Measurements from ENCODE around the gene SLC38A1. TPM values are rescaled to one million over a fixed set of nuclear protein-coding genes. Genes with fewer than 3 reads are reported as not detected.

Gene SLC38A1
- total and polyA plus RNA-seq, 10 donors: 26.9 to 142 (median 92.6) TPM

DNA sequence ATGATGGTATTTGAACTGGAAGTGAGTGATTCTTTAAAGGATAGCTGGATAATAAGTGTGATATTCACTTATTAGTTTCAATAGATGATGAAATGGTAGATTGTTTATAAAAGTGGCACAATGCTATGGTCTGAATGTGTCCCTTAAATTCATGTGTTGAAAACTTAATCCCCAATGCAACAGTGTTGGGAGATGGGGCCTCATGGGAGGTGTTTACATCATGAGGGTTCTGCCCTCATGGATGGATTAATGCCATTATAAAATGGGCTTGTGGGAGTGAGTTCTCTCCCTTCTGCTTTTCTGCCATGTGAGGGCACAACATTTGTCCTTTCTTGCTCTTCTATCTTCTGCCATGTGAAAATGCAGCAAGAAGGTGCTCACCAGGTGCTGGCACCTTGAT is 134.0 kb downstream of the SLC38A1 start:
- no peak overlapping the region for H3K27ac ChIP-seq
- no peak for DNase-seq

DNA sequence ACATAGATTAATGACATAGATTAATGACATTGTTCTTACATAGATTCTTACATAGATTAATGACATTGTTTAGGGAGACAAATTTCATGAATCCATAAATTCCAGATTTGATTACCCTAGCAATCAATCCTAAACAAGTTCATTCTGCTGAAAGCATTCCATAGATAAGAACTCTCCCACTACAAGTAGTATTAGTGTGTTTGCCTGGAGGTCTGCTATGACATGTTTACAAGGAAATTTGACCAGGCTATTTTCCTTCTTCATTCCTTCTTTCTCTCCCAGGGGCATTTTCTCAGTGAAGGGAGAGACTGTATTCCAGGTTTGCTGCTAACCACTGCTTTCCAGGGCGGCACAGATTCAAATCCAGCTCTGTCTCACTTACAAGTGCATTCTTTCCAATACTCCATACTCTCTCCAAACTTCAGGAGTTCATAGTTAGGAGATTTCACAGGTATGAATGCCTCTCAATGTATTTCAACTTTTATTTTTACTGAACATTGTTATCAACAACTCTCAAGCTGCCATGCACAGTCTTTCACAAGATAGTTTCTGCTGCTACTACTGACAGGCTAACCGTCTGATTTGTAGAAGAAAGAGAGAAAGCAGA is 134.5 kb downstream of the SLC38A1 start:
- H3K36me3 ChIP-seq: no peaks in the 10 kb centered on the region
- no peak for DNase-seq
- TF ChIP-seq CTCF (IDR thresholded peaks at IDR 0.05 in 8 of 11, conservative IDR thresholded peaks at IDR 0.05 in 3 of 11) (no peak), POLR2AphosphoS5 (IDR thresholded peaks at IDR 0.05) (no peak), POLR2A (IDR thresholded peaks at IDR 0.05) (no peak)
- no peak overlapping the region for H3K27ac ChIP-seq
- no peak overlapping the region for H3K4me3 ChIP-seq
- no peaks in the 10 kb centered on the region for H3K4me1 ChIP-seq
- WGBS, 5 donors: 79 to 93% (median 83%) methylated on average over 2 of the region's 2 CpGs
- no peaks in the 10 kb centered on the region for H3K27me3 ChIP-seq (replicated peaks in 1 of 7)
- no peaks in the 10 kb centered on the region for H3K9me3 ChIP-seq
- intact Hi-C loops (cut with DNase I; ENCODE audit: low total_unique reads): loop anchor here (10.0 kb wide), 1 partner anchor 880 kb away; no protein-coding TSS in a partner anchor

More for the DNA sequence above, 134.0 kb downstream of the SLC38A1 start:
- Histone ChIP-seq H3K36me3 (no peaks in the 10 kb centered on the region), H3K9me3 (no peaks in the 10 kb centered on the region), H3K4me3 (no peak overlapping the region), H3K27me3 (replicated peaks in 1 of 7) (no peaks in the 10 kb centered on the region), H3K4me1 (no peaks in the 10 kb centered on the region)
- intact Hi-C loops (cut with DNase I; ENCODE audit: low total_unique reads): loop anchor here (10.0 kb wide), 1 partner anchor 880 kb away; no protein-coding TSS in a partner anchor
- TF ChIP-seq CTCF (IDR thresholded peaks at IDR 0.05 in 8 of 11, conservative IDR thresholded peaks at IDR 0.05 in 3 of 11) (no peak), POLR2AphosphoS5 (IDR thresholded peaks at IDR 0.05) (no peak), POLR2A (IDR thresholded peaks at IDR 0.05) (no peak)

DNA sequence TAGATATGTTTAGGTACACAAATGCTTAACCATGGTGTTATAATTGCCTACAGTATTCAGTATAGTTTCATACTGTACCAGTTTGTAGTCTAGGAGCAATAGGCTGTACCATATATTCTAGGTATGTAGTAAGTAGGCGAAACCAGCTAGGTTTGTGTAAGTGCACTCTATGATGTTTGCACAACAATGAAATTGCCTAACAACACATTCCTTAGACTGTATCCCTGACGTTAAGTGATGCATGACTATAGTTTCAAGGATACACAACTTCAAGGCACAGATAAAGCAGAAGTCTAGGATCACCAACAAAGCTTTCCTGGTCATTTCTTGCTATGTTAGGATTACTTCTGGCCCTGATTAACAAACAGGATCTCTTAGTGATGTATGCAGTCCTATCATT is 135.1 kb downstream of the SLC38A1 start:
- H3K4me3 ChIP-seq: no peak overlapping the region
- H3K9me3 ChIP-seq: no peaks in the 10 kb centered on the region
- intact Hi-C loops (cut with DNase I; ENCODE audit: low total_unique reads): loop anchor here (10.0 kb wide), 1 partner anchor 881 kb away; no protein-coding TSS in a partner anchor
- no peak overlapping the region for H3K27ac ChIP-seq
- TF ChIP-seq CTCF (IDR thresholded peaks at IDR 0.05 in 8 of 11, conservative IDR thresholded peaks at IDR 0.05 in 3 of 11): no peak
- TF ChIP-seq POLR2A (IDR thresholded peaks at IDR 0.05): no peak
- TF ChIP-seq POLR2AphosphoS5 (IDR thresholded peaks at IDR 0.05): no peak
- no peaks in the 10 kb centered on the region for H3K27me3 ChIP-seq (replicated peaks in 1 of 7)
- H3K36me3 ChIP-seq: no peaks in the 10 kb centered on the region
- 61 to 88% (median 72%) methylated on average over 2 of the region's 2 CpGs for WGBS, 5 donors
- no peaks in the 10 kb centered on the region for H3K4me1 ChIP-seq
- DNase-seq: no peak

Other genes starting within 250 kb of the SLC38A1 start
- gene SLC38A2, start 103.7 kb upstream of the SLC38A1 start, total RNA-seq: 100 to 1,000 TPM; 118 to 297 (median 211) TPM
- 10 to 100 TPM; 40.7 to 55.9 (median 49.8) TPM for gene SLC38A2, start 103.7 kb upstream of the SLC38A1 start, polyA plus RNA-seq